Embryonic facial prominence (tissue), 1 donor: ENCODE measurements around the gene TBL1XR1.

Source experiments
- DNase-seq: peaks from one replicate; pipeline ENCODE4 v3.0.0-alpha.2; 2016; ENCODE audit errors: extremely low spot score

TBL1XR1 gene

DNA sequence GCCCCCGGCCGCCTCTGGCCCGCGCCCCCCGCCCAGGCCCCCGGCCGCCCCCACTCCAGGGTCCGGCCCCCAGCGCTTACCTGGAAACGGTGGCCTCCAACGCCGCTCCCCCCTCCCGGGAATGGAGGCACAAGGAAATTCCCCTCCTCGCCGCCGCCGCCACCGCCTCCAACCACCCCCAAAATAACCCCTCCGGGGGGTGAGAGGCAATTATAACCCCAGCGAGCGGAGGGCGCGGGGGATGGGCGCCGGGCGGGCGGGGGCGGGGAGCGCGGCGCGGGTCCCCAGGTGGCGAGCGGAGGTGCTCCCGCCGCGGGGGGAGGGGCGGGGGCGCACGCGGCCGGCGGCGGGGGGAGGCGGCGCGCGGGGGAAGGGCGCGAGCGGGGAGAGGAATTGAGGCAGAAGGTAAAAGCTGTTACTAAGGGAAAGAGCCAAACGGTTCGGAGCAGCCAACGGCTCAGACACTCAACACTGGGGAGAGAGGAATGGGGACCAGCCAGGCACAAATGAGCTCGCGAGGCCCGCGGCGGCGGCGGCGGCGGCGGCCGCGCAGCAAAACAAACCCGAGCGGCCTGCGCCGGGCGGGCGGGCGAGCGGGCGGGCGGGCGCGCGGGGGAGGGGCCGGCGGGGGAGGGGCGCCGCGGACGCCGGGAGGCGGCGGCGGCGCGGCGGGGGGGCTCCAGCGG lies at the start of gene TBL1XR1:
TBL1XR1 (minus strand) TSS at position 442 of the 686 bp plus-strand sequence. CDS start 132,505 bp downstream, outside the sequence.
- peak; percentile 96 for DNase-seq

DNA sequence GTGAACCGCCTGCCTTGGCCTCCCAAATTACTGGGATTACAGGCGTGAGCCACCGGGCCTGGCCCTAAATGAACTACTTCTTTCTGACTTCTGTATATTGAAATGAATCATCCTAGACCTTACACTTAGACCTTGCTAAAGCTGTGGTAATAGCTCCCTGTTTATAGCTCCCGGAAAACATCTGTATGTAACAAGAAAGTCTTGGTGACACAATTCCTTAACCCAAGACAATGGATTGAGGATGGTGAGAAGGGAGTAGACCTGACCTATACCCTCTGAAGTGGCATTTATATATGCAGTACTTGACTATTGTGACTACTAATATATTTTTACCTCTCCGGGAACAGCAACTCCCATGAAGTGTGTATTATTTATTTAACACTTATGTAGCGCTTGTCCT lies 48.0 kb upstream of the TBL1XR1 start:
- DNase-seq = no peak

DNA sequence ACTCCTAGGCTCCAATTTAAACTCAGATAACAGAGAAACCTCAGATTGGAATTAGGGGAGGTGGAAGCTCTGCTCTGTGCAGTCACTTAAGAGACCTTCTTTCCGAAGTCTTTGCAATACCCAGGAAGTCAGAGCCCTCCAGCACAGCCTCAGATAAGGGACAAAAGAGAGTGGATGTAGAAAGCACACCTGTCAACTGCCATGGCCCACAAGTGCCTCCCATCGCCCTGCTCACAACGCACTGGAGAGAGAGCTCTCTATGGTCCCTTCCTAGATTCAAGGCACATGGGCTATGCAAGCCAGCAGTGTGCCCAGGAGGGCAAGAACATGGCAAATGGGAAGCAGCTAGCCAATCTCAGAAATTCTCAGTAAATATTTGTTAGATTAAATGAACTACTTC lies 47.3 kb upstream of the TBL1XR1 start:
- no peak for DNase-seq

DNA sequence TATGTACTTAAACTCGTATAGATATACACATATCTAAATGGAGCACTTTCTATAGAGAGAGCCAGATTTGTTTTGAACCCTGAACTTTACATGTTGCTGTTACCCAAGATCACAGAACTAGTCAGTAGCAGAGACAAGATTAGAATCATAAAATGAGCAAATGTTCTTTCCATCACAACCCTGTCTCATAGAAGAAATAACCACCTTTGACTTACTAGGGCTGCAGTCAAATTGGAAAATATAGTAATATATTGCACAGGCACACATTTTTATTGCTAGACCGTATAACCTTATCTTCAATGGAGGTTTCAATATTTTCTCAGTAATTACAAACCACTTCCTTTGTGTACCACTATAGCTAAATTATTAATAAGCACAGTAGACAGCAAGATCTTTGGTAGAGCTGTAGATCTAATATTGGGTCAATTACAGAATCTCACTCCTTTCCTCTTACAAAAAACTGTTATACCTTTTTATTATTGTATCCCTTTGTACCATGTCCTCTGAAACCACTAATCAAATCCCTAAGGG lies 41.5 kb upstream of the TBL1XR1 start:
- DNase-seq = no peak

DNA sequence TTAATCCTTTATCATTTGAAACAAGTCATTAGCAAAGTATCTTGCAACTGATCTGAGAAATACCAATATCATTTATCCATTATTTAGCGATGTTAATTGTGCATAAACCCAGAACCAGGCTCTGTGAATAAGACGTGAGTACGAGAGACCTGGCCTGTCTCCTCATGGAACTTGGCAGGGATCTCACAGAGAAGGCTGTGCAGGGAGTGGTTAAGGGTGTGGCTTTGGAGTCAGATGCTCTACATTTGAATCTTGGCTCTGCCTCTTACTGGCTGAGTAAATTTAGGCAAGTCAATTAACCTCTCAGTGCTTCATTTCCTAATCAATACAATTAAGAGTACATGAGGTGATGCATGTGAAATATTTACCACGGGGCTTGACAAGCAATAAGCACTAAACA lies 39.9 kb upstream of the TBL1XR1 start:
- no peak for DNase-seq

DNA sequence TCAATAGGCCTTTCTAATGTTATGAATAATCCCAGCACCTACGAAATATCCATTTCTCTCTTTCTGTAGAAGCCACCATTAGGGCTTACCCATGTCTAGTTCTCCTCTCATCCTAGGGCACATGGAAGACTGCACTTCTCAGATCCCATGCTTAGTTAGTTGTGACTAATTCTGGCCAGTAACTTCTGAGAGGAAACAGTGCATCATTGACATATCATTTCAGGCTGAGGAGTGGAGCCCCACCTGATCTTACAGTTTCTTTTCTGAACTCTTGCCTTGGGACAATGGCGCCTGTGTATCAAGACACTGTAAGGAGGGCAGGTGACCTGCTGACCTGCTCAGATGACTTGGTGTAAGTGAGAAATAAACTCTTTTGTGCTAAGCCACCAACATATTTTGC lies 39.4 kb upstream of the TBL1XR1 start:
- no peak for DNase-seq

DNA sequence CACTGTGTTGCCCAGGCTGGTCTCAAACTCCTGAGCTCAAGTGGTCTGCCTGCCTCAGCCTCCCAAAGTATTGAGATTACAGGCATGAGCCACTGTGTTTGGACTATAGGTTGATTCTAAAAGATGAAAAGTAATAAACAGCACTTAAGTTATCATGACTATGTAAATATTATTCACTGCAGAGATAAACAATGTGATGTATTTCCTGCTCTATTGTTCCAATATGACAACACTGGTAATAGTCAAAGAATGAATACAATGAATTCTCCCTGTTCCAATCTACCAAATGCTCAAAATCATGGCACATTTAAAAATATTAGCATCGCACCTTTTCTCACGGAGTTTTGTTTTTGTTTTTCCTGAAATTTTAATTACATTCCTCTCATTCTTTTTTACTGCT lies 36.8 kb upstream of the TBL1XR1 start:
- no peak for DNase-seq

DNA sequence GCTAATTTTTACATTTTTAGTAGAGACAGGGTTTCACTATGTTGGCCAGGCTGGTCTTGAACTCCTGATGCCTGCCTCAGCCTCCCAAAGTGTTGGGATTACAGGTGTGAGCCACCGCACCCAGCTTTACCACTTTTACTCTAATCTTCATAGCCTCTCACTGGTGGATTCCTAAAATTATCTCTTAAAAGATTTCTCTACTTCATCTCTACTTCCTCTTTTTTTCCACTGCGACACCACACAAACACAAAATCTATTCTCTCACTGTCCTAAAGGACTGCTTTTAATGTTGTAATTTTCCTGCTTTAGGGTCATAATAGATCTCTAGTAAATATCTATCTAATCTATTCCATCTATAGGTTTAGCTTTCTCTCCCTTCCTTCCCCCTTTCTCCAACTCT lies 34.0 kb upstream of the TBL1XR1 start:
- DNase-seq = no peak

DNA sequence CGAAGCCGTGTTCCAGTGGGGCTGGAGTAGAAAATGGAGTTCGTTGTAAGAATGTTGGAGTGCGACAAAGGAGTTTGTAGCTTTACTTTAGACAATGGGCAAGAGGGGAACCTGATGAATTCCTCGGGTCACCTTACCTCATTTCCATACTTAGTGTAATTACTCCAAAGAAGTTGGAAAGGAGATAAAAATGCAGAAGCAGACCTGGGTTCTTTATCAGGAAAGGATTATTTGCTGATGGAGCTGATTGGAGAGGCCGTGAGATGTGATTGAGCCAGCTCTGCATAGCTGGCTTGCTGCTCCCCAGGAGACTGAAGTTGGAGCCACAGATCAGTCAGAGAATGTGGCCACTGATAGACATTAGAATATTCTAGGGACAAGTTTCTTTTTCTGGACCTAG lies 33.4 kb upstream of the TBL1XR1 start:
- DNase-seq = no peak

DNA sequence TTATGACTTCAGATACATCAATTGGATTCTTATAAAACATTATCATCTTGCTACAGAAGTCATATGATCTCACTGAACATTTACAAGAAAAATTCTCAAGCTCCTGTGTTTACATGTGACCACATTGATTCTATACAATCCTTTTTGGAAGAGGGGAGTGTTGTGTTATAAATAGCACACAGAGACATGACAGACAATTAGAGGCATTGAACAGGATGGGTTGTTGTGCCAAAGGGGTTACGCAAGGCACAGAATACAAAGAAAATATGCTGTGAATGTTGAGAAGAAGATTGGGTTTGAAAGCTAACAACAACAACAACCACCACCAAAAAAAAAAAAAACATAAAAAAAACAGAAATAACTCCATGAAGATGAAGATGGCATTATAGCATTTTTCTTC lies 32.5 kb upstream of the TBL1XR1 start:
- no peak for DNase-seq

DNA sequence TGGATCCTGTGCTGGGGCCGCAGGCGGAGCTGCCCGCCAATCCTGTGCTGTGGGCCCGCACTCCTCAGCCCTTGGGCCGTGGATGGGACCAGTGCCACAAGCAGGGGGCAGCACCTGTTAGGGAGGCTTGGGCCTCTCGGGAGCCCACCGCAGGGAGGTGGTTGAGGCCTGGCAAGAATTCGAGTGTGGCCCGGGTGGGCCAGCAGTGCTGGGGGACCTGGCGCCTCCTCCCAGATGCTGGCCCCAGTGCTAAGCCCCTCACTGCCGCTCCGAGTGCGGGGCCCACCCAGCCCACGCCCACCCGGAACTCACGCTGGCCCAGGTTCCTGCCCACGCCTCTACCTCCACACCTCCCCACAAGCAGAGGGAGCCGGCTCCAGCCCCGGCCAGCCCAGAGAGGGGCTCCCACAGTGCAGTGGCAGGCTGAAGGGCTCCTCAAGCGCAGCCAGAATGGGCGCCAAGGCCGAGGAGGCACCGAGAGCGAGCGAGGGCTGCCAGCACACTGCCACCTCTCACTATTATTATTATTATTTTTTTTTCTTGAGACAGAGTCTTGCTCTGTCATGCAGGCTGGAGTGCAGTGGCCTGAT lies 31.4 kb upstream of the TBL1XR1 start:
- no peak for DNase-seq

DNA sequence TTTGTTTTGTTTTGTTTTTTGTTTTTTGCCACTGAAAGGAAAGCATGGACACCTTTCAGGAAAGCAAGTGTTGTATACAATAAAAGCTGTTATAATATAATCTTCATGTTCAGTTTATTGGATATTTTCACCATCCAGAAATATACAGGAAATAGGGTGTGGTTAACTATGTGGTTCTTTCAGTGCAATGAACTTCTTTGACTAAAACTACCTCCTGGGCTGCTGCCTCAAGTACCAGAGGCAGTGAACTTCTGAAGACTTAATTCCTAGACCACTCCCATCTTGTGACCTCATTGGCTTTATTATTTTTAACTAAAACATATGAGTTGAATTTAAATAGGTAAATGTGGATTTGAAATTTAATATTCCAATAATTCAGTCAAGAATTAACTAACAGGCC lies 27.1 kb upstream of the TBL1XR1 start:
- DNase-seq = no peak

DNA sequence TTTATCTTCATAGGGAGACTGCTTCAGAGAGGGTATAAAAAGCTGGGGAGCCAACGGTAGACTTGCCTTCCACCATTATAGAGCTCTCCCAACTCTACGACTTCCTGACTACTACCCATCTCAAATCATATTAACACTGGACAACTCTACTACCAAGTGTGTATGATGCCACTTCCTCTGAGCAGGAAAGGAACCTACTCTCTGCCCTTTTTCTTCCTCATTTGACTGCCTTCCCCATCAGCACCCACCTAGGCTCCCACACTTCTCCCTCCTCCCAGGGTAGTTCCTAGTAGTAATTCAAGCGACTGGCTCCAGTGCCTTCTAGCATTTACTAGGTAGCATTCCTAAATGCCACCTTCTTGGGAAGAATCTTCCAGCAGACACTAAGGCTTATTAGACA lies 24.5 kb upstream of the TBL1XR1 start:
- DNase-seq = no peak

DNA sequence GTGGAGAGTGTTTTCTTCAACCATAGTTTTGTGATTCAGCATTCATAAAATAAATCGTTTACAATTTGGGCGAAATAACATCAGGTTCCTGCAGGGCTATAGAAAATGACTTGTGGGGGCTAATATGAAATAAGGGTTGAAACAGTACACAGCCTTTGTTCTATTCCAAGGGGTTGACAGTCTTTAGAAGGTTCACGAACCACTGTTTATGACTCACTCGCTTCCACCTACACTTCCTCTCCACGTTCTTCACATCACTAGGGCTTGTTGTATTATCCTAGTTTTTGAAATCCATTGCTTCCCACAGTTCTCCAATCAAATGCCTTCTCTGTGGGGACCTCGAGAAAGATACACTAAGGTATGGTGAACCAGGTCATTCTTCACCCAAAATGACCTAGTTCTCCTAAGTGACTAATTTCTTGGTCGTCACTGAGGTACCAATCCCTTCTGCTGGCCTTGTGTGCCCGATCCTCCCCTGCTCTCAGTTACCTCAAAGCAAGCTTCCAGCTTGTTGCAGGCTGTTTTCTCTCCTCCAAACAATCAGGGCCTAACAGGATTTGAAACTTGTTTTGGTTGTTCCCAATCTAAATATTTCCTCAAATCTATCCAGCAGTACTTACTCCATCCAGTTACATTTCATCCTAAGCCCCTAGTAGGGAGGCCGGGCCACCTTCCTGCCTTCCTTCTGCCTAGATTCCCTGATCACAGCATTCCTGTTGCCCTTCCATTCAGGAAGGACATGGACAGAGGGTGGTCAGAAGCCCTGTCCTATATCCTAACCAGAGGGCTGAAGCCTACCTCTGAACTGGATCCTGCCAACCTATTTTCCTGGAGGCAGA lies 23.1 kb upstream of the TBL1XR1 start:
- no peak for DNase-seq

DNA sequence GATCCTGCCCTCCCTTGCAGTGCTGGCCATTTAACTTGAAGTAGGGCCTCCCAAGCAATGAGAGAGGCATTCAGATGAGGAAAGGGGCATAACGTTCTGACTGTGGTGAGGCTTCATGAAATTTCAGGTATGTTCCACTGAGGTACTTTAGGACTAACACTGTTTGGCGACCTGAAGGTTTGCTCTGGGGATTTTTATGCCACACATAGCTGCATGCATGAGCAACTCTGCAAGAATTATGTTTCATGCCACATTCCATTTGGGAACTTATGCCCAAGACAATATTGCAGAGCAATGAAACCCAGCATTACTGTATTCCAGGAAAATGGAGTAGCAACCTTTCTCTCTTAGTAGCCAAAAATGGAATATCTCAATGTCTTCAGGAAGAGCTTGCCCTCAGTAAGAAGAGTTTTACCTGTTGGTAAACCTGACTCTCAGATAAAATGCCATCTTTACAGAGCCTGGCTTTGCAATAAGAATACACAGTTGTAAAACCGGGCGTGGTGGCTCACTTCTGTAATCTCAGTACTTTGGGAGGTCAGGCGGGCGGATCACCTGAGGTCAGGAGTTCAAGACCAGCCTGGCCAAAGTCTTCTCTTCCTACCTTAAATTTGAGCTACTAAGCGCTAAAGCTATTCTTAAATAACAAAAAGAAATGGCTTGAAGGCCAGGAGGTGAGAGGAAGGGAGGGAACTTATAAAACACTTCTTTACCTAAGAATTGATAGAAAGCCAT lies 16.7 kb upstream of the TBL1XR1 start:
- no peak for DNase-seq

DNA sequence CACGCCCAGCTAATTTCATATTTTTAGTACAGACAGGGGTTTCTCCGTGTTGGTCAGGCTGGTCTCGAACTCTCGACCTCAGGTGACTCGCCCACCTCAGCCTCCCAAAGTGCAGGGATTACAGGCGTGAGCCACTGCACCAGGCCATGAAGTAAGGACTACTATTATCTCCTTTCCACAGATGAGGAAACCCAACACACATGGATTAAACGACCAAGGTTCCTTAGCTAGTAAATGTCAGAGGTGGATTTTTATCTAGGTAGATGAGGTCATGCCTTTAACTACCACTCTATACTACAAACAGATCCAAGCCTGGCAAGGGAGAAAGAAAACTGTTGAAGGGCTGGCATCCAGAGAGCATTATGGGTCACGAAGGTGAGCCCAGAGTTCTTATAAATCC lies 15.5 kb upstream of the TBL1XR1 start:
- DNase-seq = no peak

DNA sequence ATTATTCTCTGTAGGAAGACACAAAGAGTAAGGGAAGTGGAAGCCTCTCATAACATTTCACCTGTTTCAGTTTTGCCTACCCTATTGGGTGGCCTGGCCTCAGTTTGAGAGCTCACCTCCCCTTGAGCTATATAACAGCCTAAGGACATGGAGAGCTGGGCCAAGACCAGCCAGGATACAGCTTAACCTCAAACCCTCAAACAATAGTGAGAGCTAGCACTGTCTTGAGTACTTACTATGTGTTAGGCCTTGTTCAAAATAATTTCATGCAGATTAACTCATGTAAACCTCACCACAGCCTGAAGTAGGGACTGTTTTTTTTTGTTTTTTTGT lies 15.0 kb upstream of the TBL1XR1 start:
- DNase-seq = no peak

DNA sequence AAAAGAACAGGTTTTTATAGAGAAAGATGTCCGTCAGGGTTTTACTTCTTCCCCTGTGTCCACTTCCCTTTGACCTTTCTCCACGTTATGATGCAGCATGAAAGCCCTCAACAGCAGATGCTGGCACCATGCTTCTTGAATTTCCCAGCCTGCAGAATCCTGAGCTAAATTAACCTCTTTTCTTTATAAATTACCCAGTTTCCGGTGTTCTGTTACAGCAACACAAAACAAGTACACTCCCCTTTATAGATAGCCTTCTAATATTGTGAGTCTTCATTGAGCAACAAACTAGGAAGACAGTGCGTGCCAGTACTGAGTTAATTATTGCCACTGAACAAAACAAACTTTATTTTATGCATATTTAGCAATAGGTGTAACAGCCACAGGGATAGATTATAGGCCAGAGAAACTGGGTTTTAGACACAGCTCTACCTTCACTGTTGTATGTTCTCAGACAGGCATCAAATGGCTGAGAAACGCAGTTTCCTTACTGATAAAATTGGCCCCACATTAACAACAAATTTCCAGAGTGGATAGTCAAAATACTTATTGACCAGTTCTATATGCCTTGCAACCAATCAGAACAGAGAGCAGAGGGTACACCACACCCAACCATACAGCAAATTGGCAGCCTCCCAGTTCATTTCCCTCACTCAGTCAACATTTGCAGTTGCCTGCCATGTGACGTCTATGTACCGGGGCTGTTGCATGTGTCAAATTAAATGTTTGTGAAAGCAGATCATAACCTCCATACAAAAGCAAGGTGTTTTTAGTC lies 14.4 kb upstream of the TBL1XR1 start:
- DNase-seq = no peak

DNA sequence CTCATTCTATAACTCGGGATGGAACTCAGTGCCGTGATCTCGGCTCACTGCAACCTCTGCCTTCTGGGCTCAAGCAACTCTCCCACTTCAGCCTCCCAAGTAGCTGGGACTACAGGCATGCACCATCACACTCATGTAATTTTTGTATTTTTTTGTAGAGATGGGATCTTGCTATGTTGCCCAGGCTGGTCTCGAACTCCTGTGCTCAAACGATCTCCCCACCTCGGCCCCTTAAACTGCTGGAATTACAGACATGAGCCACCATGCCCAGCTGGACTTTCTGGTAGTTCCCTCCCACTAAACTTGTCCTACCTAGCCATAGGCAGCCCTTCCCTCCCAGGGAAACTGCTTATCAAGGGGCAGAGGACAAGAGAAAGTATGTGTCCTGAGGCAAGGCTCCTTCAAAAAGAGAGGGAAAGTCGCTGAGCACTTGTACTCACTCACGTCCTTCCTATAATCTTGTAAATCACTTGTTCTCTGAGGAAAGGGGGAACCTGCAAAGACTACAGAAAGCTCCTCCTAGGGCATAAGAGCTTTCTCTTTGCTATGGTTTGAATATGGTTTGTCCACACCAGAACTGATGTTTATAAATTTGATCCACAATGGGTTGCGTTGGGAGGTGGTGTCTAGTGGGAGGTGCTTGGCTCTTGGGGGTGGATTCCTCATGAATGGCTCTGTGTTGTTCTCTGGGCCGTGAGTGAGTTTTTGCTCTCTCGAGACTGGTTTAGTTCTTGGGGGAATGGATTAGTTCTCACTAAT lies 13.6 kb upstream of the TBL1XR1 start:
- no peak for DNase-seq

DNA sequence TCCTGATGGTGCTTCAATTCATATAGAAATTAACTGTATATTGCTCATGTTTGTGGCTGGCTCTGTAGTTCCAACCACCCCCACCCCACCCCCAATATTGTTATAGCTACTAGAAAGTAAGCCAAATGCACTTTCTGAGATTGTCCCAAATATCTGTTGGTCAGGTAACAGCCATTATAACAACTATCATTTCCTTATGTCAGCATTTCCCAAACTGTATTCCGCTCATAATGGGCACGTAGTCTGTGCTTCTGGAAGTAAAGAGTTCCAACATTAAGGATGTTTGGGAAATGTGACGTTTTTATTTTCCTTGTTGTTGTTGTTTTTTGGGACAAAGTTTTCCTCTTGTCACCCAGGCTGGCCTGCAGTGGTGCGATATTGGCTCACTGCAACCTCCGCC lies 12.2 kb upstream of the TBL1XR1 start:
- no peak for DNase-seq

DNA sequence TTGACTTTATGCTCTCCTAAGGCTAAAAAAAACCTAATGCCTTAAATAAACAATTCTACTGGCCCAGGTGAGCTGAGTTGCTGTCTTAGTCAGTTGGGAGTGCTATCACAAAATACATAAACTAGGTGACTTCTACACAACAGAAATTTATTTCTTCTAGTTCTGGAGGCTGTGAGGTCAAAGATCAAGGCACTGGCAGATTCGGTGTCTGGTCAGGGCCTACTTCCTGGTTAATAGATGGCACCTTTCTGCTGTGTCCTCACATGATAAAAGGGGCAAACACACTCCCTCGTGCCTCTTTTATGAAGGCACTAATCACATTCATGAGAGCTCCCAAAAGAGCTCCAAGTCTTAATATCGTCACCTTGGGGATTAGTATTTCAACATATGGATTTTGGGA lies 11.5 kb upstream of the TBL1XR1 start:
- DNase-seq = no peak
